Measurements from ENCODE around the gene GPC5.

GPC5 gene

GRCh38 chr13:91454666-91455065 lies 56.2 kb downstream of the GPC5 start:
- DNase-seq = no peak

- no peak for DNase-seq
Measured at GRCh38 chr13:91456837-91457236, 58.4 kb downstream of the GPC5 start.

- DNase-seq = no peak
Measured at GRCh38 chr13:91459485-91459884, 61.1 kb downstream of the GPC5 start.

- no peak for DNase-seq
Measured at GRCh38 chr13:91464336-91464735, 65.9 kb downstream of the GPC5 start.

GRCh38 chr13:91467236-91467635 lies 68.8 kb downstream of the GPC5 start:
- no peak for DNase-seq

GRCh38 chr13:91468301-91468700 lies 69.9 kb downstream of the GPC5 start:
- DNase-seq = no peak

GRCh38 chr13:91470084-91470621 lies 71.7 kb downstream of the GPC5 start:
- no peak for DNase-seq

GRCh38 chr13:91470681-91471080 lies 72.3 kb downstream of the GPC5 start:
- no peak for DNase-seq

- no peak for DNase-seq
Measured at GRCh38 chr13:91482427-91482826, 84.0 kb downstream of the GPC5 start.

- DNase-seq = no peak
Measured at GRCh38 chr13:91491980-91492379, 93.6 kb downstream of the GPC5 start.

GRCh38 chr13:91493442-91493841 lies 95.0 kb downstream of the GPC5 start:
- DNase-seq = no peak

GRCh38 chr13:91498298-91498697 lies 99.9 kb downstream of the GPC5 start:
- DNase-seq = no peak

- no peak for DNase-seq
Measured at GRCh38 chr13:91504216-91504615, 105.8 kb downstream of the GPC5 start.

- no peak for DNase-seq
Measured at GRCh38 chr13:91506759-91507158, 108.3 kb downstream of the GPC5 start.

GRCh38 chr13:91510058-91510457 lies 111.6 kb downstream of the GPC5 start:
- DNase-seq = no peak

- DNase-seq = no peak
Measured at GRCh38 chr13:91513790-91514189, 115.4 kb downstream of the GPC5 start.

- DNase-seq = no peak
Measured at GRCh38 chr13:91516799-91517198, 118.4 kb downstream of the GPC5 start.

- DNase-seq = no peak
Measured at GRCh38 chr13:91520952-91521351, 122.5 kb downstream of the GPC5 start.

- DNase-seq = no peak
Measured at GRCh38 chr13:91523116-91523515, 124.7 kb downstream of the GPC5 start.

GRCh38 chr13:91526543-91527033 lies 128.2 kb downstream of the GPC5 start:
- no peak for DNase-seq

GRCh38 chr13:91529739-91530482 lies 131.5 kb downstream of the GPC5 start:
- no peak for DNase-seq

GRCh38 chr13:91531646-91532045 lies 133.2 kb downstream of the GPC5 start:
- DNase-seq = no peak

GRCh38 chr13:91533354-91533753 lies 134.9 kb downstream of the GPC5 start:
- DNase-seq = no peak

All from anterior cingulate cortex (tissue), 58 donors.